ENCODE data around the gene CSMD2. TPM values are rescaled to one million over a fixed set of nuclear protein-coding genes. Genes with fewer than 3 reads are reported as not detected.

The CSMD2 gene
- total and polyA plus RNA-seq, 2 of the 4 experiments (the other 2 are of a cell fraction): under 0.01 to 0.36 TPM

- Histone ChIP-seq H2AK5ac (ENCODE audit: low read depth, low read length) (no peak overlapping the region), H3K18ac (ENCODE audit: low read depth, low read length) (no peak overlapping the region), H2AK9ac (replicated peaks; ENCODE audit: low read depth, low read length, poor library complexity) (no peak overlapping the region), H4K8ac (ENCODE audit: low read depth in 2 of 2, low read length in 2 of 2) (no peak overlapping the region), H3K79me1 (ENCODE audit: low read depth in 1 of 2, low read length in 2 of 2) (no peaks in the 10 kb centered on the region), H3K9me1 (ENCODE audit: insufficient read depth, low read length) (no peaks in the 10 kb centered on the region), H3K4me1 (ENCODE audit: control insufficient read depth, insufficient read depth, low read length) (no peaks in the 10 kb centered on the region), H3K27ac (ENCODE audit: insufficient read depth, low read length) (no peak overlapping the region), H2AFZ (replicated peaks; ENCODE audit: low read length, poor library complexity) (no peak overlapping the region), H2BK15ac (ENCODE audit: low read depth, low read length) (no peak overlapping the region), H2BK120ac (ENCODE audit: low read depth, low read length) (no peak overlapping the region), H3K14ac (replicated peaks; ENCODE audit: low read depth, low read length) (no peak overlapping the region), H3K9ac (ENCODE audit: low read depth, low read length) (no peak overlapping the region), H3K4ac (ENCODE audit: low read depth, low read length) (no peak overlapping the region), H3K23ac (ENCODE audit: low read depth, low read length) (no peak overlapping the region), H3K56ac (ENCODE audit: extremely low read depth, insufficient read depth, low read length) (no peak overlapping the region), H3K27me3 (ENCODE audit: control insufficient read depth, insufficient read depth, low read length) (no peaks in the 10 kb centered on the region), H2BK5ac (ENCODE audit: low read depth, low read length, poor library complexity, severe bottlenecking) (no peak overlapping the region), H3K4me3 (ENCODE audit: insufficient read depth, low read depth, low read length) (no peak overlapping the region), H3K36me3 (ENCODE audit: control insufficient read depth, insufficient read depth, low read length) (no peaks in the 10 kb centered on the region), H4K20me1 (ENCODE audit: insufficient read depth, low read length) (no peaks in the 10 kb centered on the region), H4K5ac (ENCODE audit: low read depth, low read length) (no peak overlapping the region), H4K91ac (ENCODE audit: insufficient read depth, low read depth, low read length) (no peak overlapping the region), H3K9me3 (ENCODE audit: control insufficient read depth, insufficient read depth, low read length) (peaks cover 20% of the 10 kb centered on the region), H3K4me2 (ENCODE audit: low read depth, low read length) (no peak overlapping the region), H2BK20ac (ENCODE audit: low read depth, low read length) (no peak overlapping the region)
- BruUV-seq (replicated peaks): no TSS peak
- dilution Hi-C loops (cut with HindIII; ENCODE audit: low sequenced_read_pairs, unreplicated experiment): no loop called here
- intact Hi-C loops (cut with micrococcal nuclease): loop anchor here (5.0 kb wide), 2 partner anchors 373 to 858 kb away; no protein-coding TSS in a partner anchor
- ChIA-PET POLR2A (ENCODE audit: unreplicated experiment) (no interaction called here), CTCF (no interaction called here)
- 81% methylated on average over 5 of the region's 12 CpGs; no CpG with 5 or more reads in 1 of the 2 experiments for WGBS, 2 experiments (ENCODE audit: extremely low coverage in 2 of 2, insufficient read length in 1 of 2)
- in situ Hi-C loops (cut with MboI; ENCODE audit: low sequenced_read_pairs): no loop called here
- TF ChIP-seq FOS (IDR thresholded peaks at IDR 0.05; ENCODE audit: low read depth, low read length) (no peak), BHLHE40 (IDR thresholded peaks at IDR 0.05; ENCODE audit: low read depth, low read length) (no peak)
- no peak for ATAC-seq (ENCODE audit: low read depth)
- DNase-seq: no peak
These were observed 426.1 kb downstream of the CSMD2 start for GRCh38 chr1:33738976-33739375.
